HUES48 (cell line): Measurements from ENCODE around the gene GNRHR.

Source experiments
- H3K27ac ChIP-seq: one replicate; pipeline ENCODE4 v1.7.0; 2013; ENCODE audit warnings: low read depth, low read length, inconsistent platforms
- H3K27me3 ChIP-seq: 2 replicates; pipeline ENCODE4 v1.6.1; 2013; ENCODE audit warnings: mild to moderate bottlenecking, low read length; ENCODE audit not compliant: control insufficient read depth, insufficient read depth
- H3K36me3 ChIP-seq: 2 replicates; pipeline ENCODE4 v1.6.1; 2013; ENCODE audit warnings: low read length; ENCODE audit not compliant: control insufficient read depth, insufficient read depth
- H3K4me1 ChIP-seq: 2 replicates; pipeline ENCODE4 v1.6.1; 2013; ENCODE audit warnings: mild to moderate bottlenecking, low read length; ENCODE audit not compliant: control insufficient read depth, insufficient read depth
- H3K4me3 ChIP-seq: 2 replicates; pipeline ENCODE4 v1.5.1; 2013; ENCODE audit warnings: mild to moderate bottlenecking, low read depth, low read length
- H3K9ac ChIP-seq: 2 replicates; pipeline ENCODE4 v1.6.1; 2013; ENCODE audit warnings: mild to moderate bottlenecking, low read depth, low read length, moderate library complexity
- H3K9me3 ChIP-seq: 2 replicates; pipeline ENCODE4 v1.6.1; 2013; ENCODE audit warnings: low read length; ENCODE audit not compliant: control insufficient read depth, insufficient read depth

Gene GNRHR, protein sequence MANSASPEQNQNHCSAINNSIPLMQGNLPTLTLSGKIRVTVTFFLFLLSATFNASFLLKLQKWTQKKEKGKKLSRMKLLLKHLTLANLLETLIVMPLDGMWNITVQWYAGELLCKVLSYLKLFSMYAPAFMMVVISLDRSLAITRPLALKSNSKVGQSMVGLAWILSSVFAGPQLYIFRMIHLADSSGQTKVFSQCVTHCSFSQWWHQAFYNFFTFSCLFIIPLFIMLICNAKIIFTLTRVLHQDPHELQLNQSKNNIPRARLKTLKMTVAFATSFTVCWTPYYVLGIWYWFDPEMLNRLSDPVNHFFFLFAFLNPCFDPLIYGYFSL

DNA sequence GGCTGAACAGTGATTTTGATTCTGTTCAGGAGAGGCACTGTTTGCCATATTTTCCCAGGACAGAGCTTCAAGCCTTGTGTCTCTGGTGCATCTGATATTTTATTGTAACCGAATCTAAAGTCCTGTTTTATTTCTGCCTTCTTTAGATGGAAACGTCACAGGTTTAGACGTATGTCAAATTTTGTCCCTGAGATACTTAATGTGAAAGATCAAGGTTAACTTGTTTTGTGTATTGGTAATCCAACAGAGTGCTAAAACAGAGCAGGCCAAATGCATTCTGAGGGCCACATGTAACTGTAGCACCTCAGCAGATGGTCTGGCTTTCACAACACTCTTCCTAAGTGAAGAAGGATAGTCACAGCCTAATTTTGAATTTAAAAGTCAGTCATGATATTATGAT lies at the start of gene GNRHR:
Gene GNRHR (minus strand): TSS at position 101 of the 400 bp plus-strand sequence. CDS start 53 bp downstream, at position 48.
- Histone ChIP-seq H3K4me1 (peaks cover 11% of the 10 kb centered on the region), H3K9ac (no peak within 1 kb of the TSS), H3K27me3 (no peaks in the 10 kb centered on the region), H3K9me3 (no peaks in the 10 kb centered on the region), H3K36me3 (no peaks in the 10 kb centered on the region), H3K4me3 (no peak within 1 kb of the TSS), H3K27ac (no peak within 1 kb of the TSS)

DNA sequence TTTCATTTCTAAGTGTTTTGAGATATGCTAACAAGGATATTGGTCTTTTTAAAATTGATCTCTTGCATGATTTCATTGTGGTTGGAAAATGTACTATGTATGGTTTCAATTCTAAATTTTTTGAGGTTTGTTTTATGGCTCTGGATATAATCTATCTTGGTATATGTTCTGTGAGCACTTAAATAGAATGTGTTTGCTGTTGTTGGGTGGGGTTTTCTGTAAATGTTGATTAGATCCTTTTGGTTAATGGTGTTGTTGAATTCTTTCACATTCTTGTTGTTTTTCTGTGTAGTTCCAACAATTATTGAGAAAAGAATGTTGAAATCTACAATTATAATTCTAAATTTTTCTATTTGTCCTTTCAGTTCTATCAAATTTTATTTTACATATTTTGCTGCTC lies 42.6 kb upstream of the GNRHR start:
- Histone ChIP-seq H3K4me1 (no peaks in the 10 kb centered on the region), H3K9ac (no peak overlapping the region), H3K9me3 (no peaks in the 10 kb centered on the region), H3K36me3 (no peaks in the 10 kb centered on the region), H3K27me3 (no peaks in the 10 kb centered on the region), H3K27ac (no peak overlapping the region), H3K4me3 (no peak overlapping the region)

DNA sequence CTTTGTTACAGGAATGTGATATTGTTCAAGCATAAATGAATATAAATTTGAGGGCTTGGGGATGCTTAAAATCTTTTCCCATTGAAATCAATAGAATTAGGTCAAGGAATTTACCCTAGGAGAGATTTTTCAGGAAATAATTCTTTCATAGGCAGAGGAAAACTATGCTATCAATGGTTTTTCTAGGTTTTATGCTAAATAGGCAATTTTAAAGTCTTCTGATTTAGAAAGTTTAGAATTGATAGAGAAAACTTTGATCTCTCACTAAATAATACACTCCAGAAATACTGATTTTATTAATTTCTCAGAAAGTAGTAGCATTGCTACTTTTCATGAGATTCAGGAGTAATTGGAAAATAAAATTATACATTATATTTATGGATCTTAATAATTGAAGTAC lies 36.5 kb upstream of the GNRHR start:
- H3K4me1 ChIP-seq: no peaks in the 10 kb centered on the region
- H3K36me3 ChIP-seq: no peaks in the 10 kb centered on the region
- H3K27ac ChIP-seq: no peak overlapping the region
- no peak overlapping the region for H3K9ac ChIP-seq
- H3K4me3 ChIP-seq: no peak overlapping the region
- no peaks in the 10 kb centered on the region for H3K27me3 ChIP-seq
- no peaks in the 10 kb centered on the region for H3K9me3 ChIP-seq

DNA sequence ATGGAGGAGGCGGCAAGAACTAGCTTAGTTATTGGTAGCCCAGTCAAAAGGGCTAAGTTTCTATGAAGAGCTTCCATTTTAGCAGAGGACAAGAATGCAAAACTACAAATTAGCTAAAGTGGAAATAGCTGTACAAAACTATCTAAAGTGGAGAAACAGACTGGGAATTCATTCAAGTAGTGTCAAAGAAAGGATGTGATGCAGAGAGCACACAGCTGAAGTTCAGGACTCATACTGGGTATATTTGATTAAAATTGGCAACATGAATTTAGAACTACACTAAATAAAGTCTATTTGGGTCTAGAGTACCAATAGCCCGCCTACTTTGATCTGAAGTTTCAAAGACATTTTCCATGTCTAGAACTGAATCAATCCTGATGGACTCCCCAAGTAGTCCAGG lies 33.1 kb upstream of the GNRHR start:
- H3K27ac ChIP-seq: no peak overlapping the region
- no peak overlapping the region for H3K4me3 ChIP-seq
- no peaks in the 10 kb centered on the region for H3K4me1 ChIP-seq
- no peak overlapping the region for H3K9ac ChIP-seq
- no peaks in the 10 kb centered on the region for H3K9me3 ChIP-seq
- H3K27me3 ChIP-seq: no peaks in the 10 kb centered on the region
- no peaks in the 10 kb centered on the region for H3K36me3 ChIP-seq

DNA sequence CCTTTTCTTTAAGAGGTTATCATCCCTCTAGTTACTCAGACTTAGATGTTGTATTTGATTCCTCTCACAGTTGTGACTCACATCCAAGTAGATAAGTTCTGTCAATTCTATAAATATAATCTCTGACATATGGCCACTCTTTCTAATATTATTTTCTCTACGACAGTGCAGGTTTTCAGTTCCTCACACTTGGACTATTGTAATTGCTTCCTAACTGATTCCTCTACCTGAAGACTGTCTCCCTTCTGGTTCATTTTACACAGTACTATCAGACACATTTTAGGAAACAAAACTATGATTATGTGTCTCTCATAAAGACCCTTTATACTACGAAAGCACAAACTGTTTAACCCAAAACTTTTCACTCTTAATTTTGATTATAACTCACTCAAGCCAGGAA lies 31.3 kb upstream of the GNRHR start:
- no peak overlapping the region for H3K27ac ChIP-seq
- no peaks in the 10 kb centered on the region for H3K36me3 ChIP-seq
- H3K9ac ChIP-seq: no peak overlapping the region
- H3K27me3 ChIP-seq: no peaks in the 10 kb centered on the region
- H3K4me1 ChIP-seq: no peaks in the 10 kb centered on the region
- H3K4me3 ChIP-seq: no peak overlapping the region
- no peaks in the 10 kb centered on the region for H3K9me3 ChIP-seq

DNA sequence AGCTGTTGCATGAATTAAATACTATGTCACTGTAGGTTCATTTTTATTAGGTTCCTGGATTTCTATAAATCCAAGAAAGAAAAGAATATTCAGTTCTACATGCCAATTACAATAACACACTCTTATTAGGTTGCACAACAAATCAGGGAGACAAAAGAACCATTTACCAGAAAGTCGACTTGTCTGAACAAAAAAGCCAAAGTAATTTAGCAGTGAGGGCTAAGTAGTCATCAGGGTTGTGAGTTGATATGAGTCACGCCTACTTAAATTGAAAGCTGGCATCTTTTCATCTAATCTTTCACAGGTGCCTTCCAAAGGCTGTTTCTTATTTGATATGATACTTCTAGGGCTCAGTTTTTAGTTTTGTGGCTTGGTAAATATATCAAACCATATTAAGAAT lies 25.4 kb upstream of the GNRHR start:
- no peak overlapping the region for H3K9ac ChIP-seq
- H3K4me3 ChIP-seq: no peak overlapping the region
- H3K9me3 ChIP-seq: no peaks in the 10 kb centered on the region
- 0 out of 2 replicates have a peak, but pooled peaks cover 4% of the 10 kb centered on the region for H3K4me1 ChIP-seq
- H3K27ac ChIP-seq: no peak overlapping the region
- H3K27me3 ChIP-seq: no peaks in the 10 kb centered on the region
- H3K36me3 ChIP-seq: no peaks in the 10 kb centered on the region

DNA sequence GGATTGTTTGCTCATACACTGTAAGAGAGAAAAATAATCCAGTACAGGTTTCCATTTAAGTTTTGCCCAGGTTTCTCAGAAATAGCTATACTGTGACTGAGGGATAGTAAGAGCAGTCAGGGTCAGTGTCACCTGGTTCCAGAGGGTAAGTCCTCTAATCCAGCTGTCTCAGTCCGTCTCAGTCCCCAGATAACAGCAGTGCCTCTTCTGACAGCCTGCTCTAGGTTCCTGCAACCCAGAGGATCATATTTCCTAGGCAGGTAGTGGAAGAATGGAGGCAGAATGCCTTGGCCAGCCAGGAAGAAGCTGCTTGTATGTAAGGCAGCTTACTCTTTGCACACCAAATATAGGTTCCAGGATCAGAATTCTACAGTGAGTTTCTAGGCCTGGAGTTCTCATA lies 22.6 kb upstream of the GNRHR start:
- Histone ChIP-seq H3K9ac (no peak overlapping the region), H3K36me3 (no peaks in the 10 kb centered on the region), H3K4me1 (0 out of 2 replicates have a peak, but pooled peaks cover 4% of the 10 kb centered on the region), H3K9me3 (no peaks in the 10 kb centered on the region), H3K27ac (no peak overlapping the region), H3K27me3 (no peaks in the 10 kb centered on the region), H3K4me3 (no peak overlapping the region)

DNA sequence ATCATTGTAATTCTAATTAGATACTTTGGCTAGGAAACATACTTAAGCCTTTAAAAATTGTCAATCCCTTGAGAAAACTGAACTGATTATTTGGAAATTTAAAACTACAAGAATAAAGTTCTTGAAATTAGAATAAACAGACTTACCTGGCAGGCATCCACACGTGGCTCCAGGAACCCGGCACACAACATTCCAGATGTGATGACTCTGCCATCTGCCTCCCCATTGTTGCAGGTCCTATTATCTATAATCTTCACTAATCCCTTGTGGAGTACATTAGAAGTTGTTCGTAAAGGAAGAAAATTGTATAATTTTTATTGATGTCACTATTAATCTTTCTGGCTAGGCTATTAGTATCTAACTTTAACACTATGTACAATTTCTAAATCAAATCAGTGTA lies 16.2 kb upstream of the GNRHR start:
- no peak overlapping the region for H3K4me3 ChIP-seq
- H3K36me3 ChIP-seq: no peaks in the 10 kb centered on the region
- H3K4me1 ChIP-seq: no peaks in the 10 kb centered on the region
- no peaks in the 10 kb centered on the region for H3K27me3 ChIP-seq
- H3K27ac ChIP-seq: no peak overlapping the region
- no peaks in the 10 kb centered on the region for H3K9me3 ChIP-seq
- H3K9ac ChIP-seq: no peak overlapping the region

DNA sequence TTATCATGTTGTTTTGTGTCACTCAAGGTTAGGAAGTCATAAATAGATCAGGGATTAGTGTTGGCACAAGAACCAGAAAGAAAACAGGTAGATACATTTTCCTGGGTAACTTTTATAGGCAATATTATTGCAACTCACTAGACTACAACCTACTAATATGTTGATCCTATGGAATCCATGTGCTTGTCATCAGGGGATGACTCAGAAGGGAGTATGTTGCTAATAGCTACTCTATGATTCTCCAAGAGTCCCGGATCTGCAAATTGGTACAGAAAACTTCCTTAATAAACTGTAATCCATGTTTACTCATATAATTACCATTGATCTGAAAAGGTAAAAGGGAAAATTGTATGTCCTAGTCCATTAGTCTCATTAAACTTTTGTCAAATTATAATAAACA lies 11.7 kb upstream of the GNRHR start:
- no peak overlapping the region for H3K4me3 ChIP-seq
- no peak overlapping the region for H3K9ac ChIP-seq
- H3K27ac ChIP-seq: no peak overlapping the region
- no peaks in the 10 kb centered on the region for H3K27me3 ChIP-seq
- no peaks in the 10 kb centered on the region for H3K4me1 ChIP-seq
- no peaks in the 10 kb centered on the region for H3K36me3 ChIP-seq
- no peaks in the 10 kb centered on the region for H3K9me3 ChIP-seq

DNA sequence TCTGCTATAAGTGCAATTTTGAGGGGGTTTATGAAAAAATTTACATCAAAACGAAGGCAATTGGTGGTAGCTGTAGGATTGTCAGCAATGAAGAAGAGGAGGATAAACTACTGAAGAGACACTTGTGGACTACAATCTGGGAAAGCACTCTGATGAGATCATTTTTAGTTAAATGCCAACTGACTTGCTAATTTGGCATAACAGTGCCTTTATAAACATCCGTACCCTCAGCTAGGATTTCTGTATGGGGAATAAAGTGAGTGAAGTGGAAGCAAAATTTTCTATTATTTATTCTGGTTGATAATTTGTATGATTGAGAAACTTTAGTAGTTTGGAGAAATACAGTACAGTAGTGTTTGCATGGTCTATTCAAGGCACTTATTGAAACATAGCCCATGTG lies 11.2 kb upstream of the GNRHR start:
- H3K9ac ChIP-seq: no peak overlapping the region
- H3K27ac ChIP-seq: no peak overlapping the region
- H3K4me3 ChIP-seq: no peak overlapping the region
- no peaks in the 10 kb centered on the region for H3K4me1 ChIP-seq
- no peaks in the 10 kb centered on the region for H3K36me3 ChIP-seq
- H3K9me3 ChIP-seq: no peaks in the 10 kb centered on the region
- no peaks in the 10 kb centered on the region for H3K27me3 ChIP-seq

DNA sequence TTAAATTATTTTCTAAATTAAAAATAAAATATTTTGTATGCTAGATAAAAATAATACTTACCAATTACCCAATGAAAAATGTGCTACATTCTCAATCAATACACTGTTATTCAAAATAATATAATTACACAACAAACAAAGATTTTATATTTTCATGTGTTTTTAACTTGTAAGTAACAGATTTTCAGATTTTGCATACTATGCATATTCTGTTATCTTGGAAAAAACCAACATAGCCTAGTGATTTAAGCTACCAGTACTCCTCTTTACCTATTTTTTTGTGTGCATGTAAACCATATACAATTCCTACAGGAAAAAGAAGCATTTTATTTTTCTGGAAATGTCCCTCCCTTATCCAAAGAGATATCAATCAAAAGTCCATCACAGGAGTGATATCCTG lies 10.0 kb upstream of the GNRHR start:
- Histone ChIP-seq H3K9me3 (no peaks in the 10 kb centered on the region), H3K4me3 (no peak overlapping the region), H3K27me3 (no peaks in the 10 kb centered on the region), H3K36me3 (no peaks in the 10 kb centered on the region), H3K9ac (no peak overlapping the region), H3K4me1 (no peaks in the 10 kb centered on the region), H3K27ac (no peak overlapping the region)
